Spinal cord (tissue), 10 donors: ENCODE data around the gene EPN1. TPM values are rescaled to one million over a fixed set of nuclear protein-coding genes. Genes with fewer than 3 reads are reported as not detected.

Experiments used
- DNase-seq, 6 donors: peaks; one replicate each; pipeline versions ENCODE4 v3.0.0 to v3.0.0-alpha.2; 2013 to 2015; ENCODE audit warnings: low spot score in 6 of 6, low read depth in 4 of 6
- H3K27ac ChIP-seq: one replicate; pipeline ENCODE4 v1.5.1; 2013; ENCODE audit warnings: low read depth, low read length, control low read depth
- H3K27me3 ChIP-seq: one replicate; pipeline ENCODE4 v1.6.1; 2013; ENCODE audit warnings: low read length; ENCODE audit not compliant: control insufficient read depth, insufficient read depth
- H3K36me3 ChIP-seq: one replicate; pipeline ENCODE4 v1.6.1; 2013; ENCODE audit warnings: low read length; ENCODE audit not compliant: control insufficient read depth, insufficient read depth
- H3K4me1 ChIP-seq: one replicate; pipeline ENCODE4 v1.6.1; 2013; ENCODE audit warnings: low read length; ENCODE audit not compliant: control insufficient read depth, insufficient read depth
- H3K4me3 ChIP-seq: one replicate; pipeline ENCODE4 v1.5.1; 2013; ENCODE audit warnings: low read depth, low read length, control low read depth
- H3K9me3 ChIP-seq: one replicate; pipeline ENCODE4 v1.6.1; 2013; ENCODE audit warnings: low read length; ENCODE audit not compliant: control insufficient read depth, insufficient read depth
- WGBS: methylation state at CpG from one replicate; pipeline ENCODE4 v1.1.5; 2013; ENCODE audit warnings: missing lambda C conversion rate; ENCODE audit not compliant: insufficient coverage; 5-methylcytosine and 5-hydroxymethylcytosine counted together
- polyA plus RNA-seq, 2 donors: library from polyadenylated mRNA; unstranded; fragments of 120-200 nt; gene quantifications; one replicate each; pipeline ENCODE4 v1.2.1, GENCODE V29; 2013; ENCODE audit not compliant: insufficient read length in 2 of 2
- total RNA-seq, 2 donors: library from RNA; depleted of rRNA in 1 of 2; stranded (reverse); fragments of 120-200 nt in 1 of 2; fragments of >200 nt in 1 of 2; gene quantifications; one replicate each; pipeline versions ENCODE4 v1.2.3 to v1.2.4, GENCODE V29; 2013 to 2014
- donor health status: healthy.

EPN1 gene
- total and polyA plus RNA-seq, 4 donors, result 31.3 to 192 (median 111) TPM

DNA sequence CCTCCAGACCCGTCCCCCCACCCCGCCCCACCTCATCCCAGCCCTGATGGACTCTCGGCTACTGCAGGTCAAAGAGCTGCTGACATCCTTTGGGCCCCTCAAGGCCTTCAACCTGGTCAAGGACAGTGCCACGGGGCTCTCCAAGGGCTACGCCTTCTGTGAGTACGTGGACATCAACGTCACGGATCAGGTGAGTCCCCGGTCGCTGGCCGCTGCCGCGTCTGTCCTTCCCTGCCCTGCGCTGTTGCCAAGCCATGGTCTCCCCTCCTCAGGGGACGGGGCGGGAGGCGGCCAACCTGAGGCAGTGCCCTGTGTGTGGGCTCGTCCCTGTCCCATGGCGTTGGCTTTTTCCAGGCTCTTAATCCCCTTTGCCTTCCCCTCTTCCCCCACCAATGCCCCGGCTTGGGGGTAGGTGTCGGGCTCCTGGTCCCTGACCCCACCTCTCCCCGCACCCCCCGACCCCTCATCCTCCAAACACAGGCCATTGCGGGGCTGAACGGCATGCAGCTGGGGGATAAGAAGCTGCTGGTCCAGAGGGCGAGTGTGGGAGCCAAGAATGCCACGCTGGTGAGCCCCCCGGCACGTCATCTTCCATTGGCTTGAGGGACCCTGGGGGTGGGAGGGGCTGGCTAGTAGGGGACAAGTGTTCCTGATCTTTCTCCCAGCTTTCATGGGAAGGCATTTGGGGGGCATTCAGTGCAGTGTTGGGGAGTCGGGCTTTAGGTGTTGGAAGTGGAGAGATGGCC is 6.2 kb upstream of the EPN1 start:
- Histone ChIP-seq H3K36me3 (peaks cover 83% of the 10 kb centered on the region), H3K4me1 (peaks cover 6% of the 10 kb centered on the region), H3K27me3 (no peaks in the 10 kb centered on the region), H3K27ac (no peak overlapping the region), H3K4me3 (no peak overlapping the region), H3K9me3 (no peaks in the 10 kb centered on the region)
- 89% methylated on average over 21 of the region's 30 CpGs for WGBS
- no peak for DNase-seq

- Histone ChIP-seq H3K27me3 (no peaks in the 10 kb centered on the region), H3K4me1 (peaks cover 13% of the 10 kb centered on the region), H3K27ac (no peak overlapping the region), H3K9me3 (no peaks in the 10 kb centered on the region), H3K36me3 (peaks cover 82% of the 10 kb centered on the region), H3K4me3 (no peak overlapping the region)
- no peak for DNase-seq
- 88% methylated on average over 33 of the region's 43 CpGs for WGBS
Measured at GRCh38 chr19:55669418-55670279, 5.4 kb upstream of the EPN1 start.

- Histone ChIP-seq H3K9me3 (no peaks in the 10 kb centered on the region), H3K4me1 (peaks cover 13% of the 10 kb centered on the region), H3K4me3 (no peak overlapping the region), H3K36me3 (peaks cover 81% of the 10 kb centered on the region), H3K27me3 (no peaks in the 10 kb centered on the region), H3K27ac (no peak overlapping the region)
- 87% methylated on average over 22 of the region's 23 CpGs for WGBS
- DNase-seq, result peak in 2 of 6 donors; percentile 22 to 45
Measured at GRCh38 chr19:55670280-55671053, 4.6 kb upstream of the EPN1 start.

- Histone ChIP-seq H3K4me3 (no peak overlapping the region), H3K4me1 (peaks cover 17% of the 10 kb centered on the region), H3K27ac (no peak overlapping the region), H3K27me3 (no peaks in the 10 kb centered on the region), H3K36me3 (peaks cover 76% of the 10 kb centered on the region), H3K9me3 (no peaks in the 10 kb centered on the region)
- no peak for DNase-seq
- WGBS, result 75% methylated on average over 2 of the region's 2 CpGs
Measured at GRCh38 chr19:55671054-55671378, 4.0 kb upstream of the EPN1 start.

DNA sequence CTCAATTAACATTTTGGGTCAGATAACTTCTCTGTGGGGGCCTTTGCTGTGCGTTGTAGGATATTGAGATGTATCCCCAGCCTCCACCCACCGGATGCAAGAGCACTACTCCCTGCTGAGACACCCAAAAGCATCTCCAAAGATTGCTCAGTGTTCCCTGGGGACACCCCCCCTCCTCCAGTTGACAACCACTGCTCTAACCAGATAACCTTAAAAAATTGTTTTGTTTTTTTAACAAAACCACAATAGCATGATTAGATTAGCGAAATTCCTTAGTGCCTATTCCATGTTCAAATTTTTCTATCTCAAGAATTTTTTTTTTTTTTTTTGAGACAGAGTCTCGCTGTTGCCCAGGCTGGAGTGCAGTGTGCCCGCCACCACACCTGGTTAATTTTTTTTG is 2.6 kb upstream of the EPN1 start:
- DNase-seq, result no peak
- no peak overlapping the region for H3K27ac ChIP-seq
- 100% methylated on average over 1 of the region's 5 CpGs for WGBS
- H3K4me1 ChIP-seq, result peaks cover 25% of the 10 kb centered on the region
- no peak overlapping the region for H3K4me3 ChIP-seq
- no peaks in the 10 kb centered on the region for H3K27me3 ChIP-seq
- no peaks in the 10 kb centered on the region for H3K9me3 ChIP-seq
- H3K36me3 ChIP-seq, result peaks cover 66% of the 10 kb centered on the region

DNA sequence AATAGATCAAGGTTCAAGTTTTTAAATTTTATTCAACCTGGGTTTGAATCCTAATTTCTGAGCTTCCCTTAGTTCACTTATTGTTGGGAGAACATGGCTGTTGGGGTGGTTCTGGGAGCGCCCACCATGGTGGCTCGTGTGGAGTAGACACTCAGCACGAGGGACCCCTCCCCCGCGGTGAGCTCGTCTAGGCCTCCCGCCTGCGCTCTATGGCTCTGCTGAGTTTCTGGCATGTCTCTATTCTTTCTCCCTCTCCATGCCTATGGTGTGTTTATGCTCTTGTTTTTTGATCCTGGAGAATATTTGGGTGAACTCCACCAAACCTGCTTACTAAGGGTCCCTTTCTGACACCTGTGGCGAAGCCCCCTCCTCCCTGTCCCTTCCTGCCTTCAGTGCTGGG is 1.6 kb upstream of the EPN1 start:
- H3K9me3 ChIP-seq, result no peaks in the 10 kb centered on the region
- no peak for DNase-seq
- no peaks in the 10 kb centered on the region for H3K27me3 ChIP-seq
- H3K4me1 ChIP-seq, result peaks cover 28% of the 10 kb centered on the region
- WGBS, result 55% methylated on average over 4 of the region's 9 CpGs
- H3K27ac ChIP-seq, result no peak overlapping the region
- H3K36me3 ChIP-seq, result peaks cover 66% of the 10 kb centered on the region
- no peak overlapping the region for H3K4me3 ChIP-seq

DNA sequence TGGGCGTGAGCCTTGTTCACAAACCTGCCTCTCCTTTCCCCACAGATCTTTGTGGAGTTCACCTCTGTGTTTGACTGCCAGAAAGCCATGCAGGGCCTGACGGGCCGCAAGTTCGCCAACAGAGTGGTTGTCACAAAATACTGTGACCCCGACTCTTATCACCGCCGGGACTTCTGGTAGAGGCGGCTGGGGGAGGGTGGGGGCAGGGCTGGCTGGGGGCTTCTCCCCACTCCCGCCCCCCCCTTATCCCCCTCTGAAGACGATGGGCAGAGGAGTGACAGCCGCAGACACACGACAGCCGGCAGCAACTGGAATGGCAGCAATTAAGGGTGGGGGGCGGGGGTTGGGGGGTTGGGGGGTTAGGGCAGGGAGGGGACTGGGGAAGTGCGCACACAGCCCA is 1.1 kb upstream of the EPN1 start:
- no peak for DNase-seq
- no peak overlapping the region for H3K27ac ChIP-seq
- peaks cover 66% of the 10 kb centered on the region for H3K36me3 ChIP-seq

GRCh38 chr19:55674459-55674840 is 576 bp upstream of the EPN1 start:
- H3K27me3 ChIP-seq, result no peaks in the 10 kb centered on the region
- no peak for DNase-seq
- peaks cover 66% of the 10 kb centered on the region for H3K36me3 ChIP-seq
- H3K27ac ChIP-seq, result peak overlapping the region; percentile 61
- peak overlapping the region; percentile 31 for H3K4me3 ChIP-seq
- 11% methylated on average over 12 of the region's 17 CpGs for WGBS
- peaks cover 31% of the 10 kb centered on the region for H3K4me1 ChIP-seq
- H3K9me3 ChIP-seq, result no peaks in the 10 kb centered on the region

More for the DNA sequence above, 1.1 kb upstream of the EPN1 start:
- H3K4me1 ChIP-seq, result peaks cover 31% of the 10 kb centered on the region
- no peaks in the 10 kb centered on the region for H3K9me3 ChIP-seq
- 83% methylated on average over 1 of the region's 15 CpGs for WGBS
- H3K27me3 ChIP-seq, result no peaks in the 10 kb centered on the region
- H3K4me3 ChIP-seq, result no peak overlapping the region

DNA sequence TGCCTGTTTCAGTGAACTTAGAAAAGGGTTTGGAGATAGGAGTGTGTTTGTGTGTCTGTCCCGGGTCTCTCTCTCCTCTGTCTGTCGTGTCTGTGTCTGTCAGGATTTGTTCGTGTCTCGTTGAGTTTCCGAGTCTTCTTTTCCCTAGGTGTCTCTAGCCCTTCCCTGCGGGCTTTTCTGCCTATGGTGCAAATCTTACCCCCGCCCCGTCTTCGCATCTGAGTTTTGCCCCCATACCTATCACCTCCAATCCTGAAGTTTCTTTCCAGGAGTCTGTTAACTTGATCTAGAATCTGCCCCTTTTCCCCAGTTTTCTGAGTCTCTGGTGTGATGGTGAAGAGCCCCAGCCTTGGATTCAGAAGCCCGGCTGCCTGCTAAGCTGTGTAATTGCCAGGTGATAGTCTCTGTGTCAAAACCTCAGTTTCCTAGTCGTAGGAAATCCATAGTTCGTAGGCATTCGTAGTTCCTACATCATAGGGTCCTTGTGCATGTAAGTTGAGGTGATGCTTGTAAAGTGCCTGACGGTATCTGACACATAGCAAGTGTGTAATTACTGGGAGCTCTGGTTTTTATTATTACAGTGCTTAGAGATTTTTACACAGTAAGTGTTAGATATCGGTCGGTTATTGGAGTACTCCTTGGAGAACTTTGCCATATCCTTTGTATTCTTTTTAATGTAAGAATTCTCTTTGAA is 782 bp downstream of the EPN1 start:
- Histone ChIP-seq H3K27me3 (no peaks in the 10 kb centered on the region), H3K9me3 (no peaks in the 10 kb centered on the region), H3K36me3 (peaks cover 66% of the 10 kb centered on the region), H3K4me3 (peak overlapping the region; percentile 46), H3K27ac (no peak overlapping the region), H3K4me1 (peaks cover 31% of the 10 kb centered on the region)
- WGBS, result 45% methylated on average over 5 of the region's 16 CpGs
- DNase-seq, result no peak
